ENCODE measurements around the gene SGK2.

SGK2 gene

GRCh38 chr20:43536041-43536816 is 22.6 kb upstream of the SGK2 start:
- no peak for DNase-seq (ENCODE audit: low spot score)

GRCh38 chr20:43536817-43537440 is 21.9 kb upstream of the SGK2 start:
- no peak for DNase-seq (ENCODE audit: low spot score)

- DNase-seq (ENCODE audit: low spot score), result peak; percentile 63
These were observed 20.6 kb upstream of the SGK2 start for GRCh38 chr20:43537921-43538877.

- no peak for DNase-seq (ENCODE audit: low spot score)
These were observed 19.7 kb upstream of the SGK2 start for GRCh38 chr20:43538878-43539700.

GRCh38 chr20:43539975-43540672 is 18.7 kb upstream of the SGK2 start:
- DNase-seq (ENCODE audit: low spot score), result no peak

- DNase-seq (ENCODE audit: low spot score), result no peak
These were observed 18.2 kb upstream of the SGK2 start for GRCh38 chr20:43540673-43541060.

- DNase-seq (ENCODE audit: low spot score), result no peak
These were observed 17.6 kb upstream of the SGK2 start for GRCh38 chr20:43541214-43541613.

GRCh38 chr20:43542161-43542560 is 16.7 kb upstream of the SGK2 start:
- DNase-seq (ENCODE audit: low spot score), result no peak

- no peak for DNase-seq (ENCODE audit: low spot score)
These were observed 16.2 kb upstream of the SGK2 start for GRCh38 chr20:43542674-43543073.

- DNase-seq (ENCODE audit: low spot score), result no peak
These were observed 15.7 kb upstream of the SGK2 start for GRCh38 chr20:43543138-43543537.

GRCh38 chr20:43544501-43544900 is 14.3 kb upstream of the SGK2 start:
- no peak for DNase-seq (ENCODE audit: low spot score)

GRCh38 chr20:43545837-43546578 is 12.8 kb upstream of the SGK2 start:
- no peak for DNase-seq (ENCODE audit: low spot score)

GRCh38 chr20:43548273-43548880 is 10.4 kb upstream of the SGK2 start:
- DNase-seq (ENCODE audit: low spot score), result no peak

GRCh38 chr20:43549416-43550065 is 9.3 kb upstream of the SGK2 start:
- no peak for DNase-seq (ENCODE audit: low spot score)

GRCh38 chr20:43550456-43550855 is 8.4 kb upstream of the SGK2 start:
- no peak for DNase-seq (ENCODE audit: low spot score)

- DNase-seq (ENCODE audit: low spot score), result no peak
These were observed 4.5 kb upstream of the SGK2 start for GRCh38 chr20:43554369-43554768.

GRCh38 chr20:43559147-43559987 is 540 bp downstream of the SGK2 start:
- no peak for DNase-seq (ENCODE audit: low spot score)

GRCh38 chr20:43560974-43561373 is 2.1 kb downstream of the SGK2 start:
- DNase-seq (ENCODE audit: low spot score), result no peak

GRCh38 chr20:43563429-43563828 is 4.6 kb downstream of the SGK2 start:
- no peak for DNase-seq (ENCODE audit: low spot score)

All from ecto neural progenitor cell (in vitro differentiated cells).